ENCODE measurements around the gene OST4.
"Not testable (repeated sequence)": the region's sequence is repeated elsewhere in the genome, so short reads cannot be mapped to it uniquely, and the experiment has no call there.

Gene OST4

GRCh38 chr2:27083410-27084296 is 12.2 kb upstream of the OST4 start:
- DNase-seq = no peak
- intact Hi-C loops (cut with DNase I) = loop anchor here (10.0 kb wide), 1 partner anchor 49 kb away; the partner anchor contains the start of gene TMEM214

- intact Hi-C loops (cut with DNase I) = loop anchor here (10.0 kb wide), 1 partner anchor 48 kb away; the partner anchor contains the start of gene TMEM214
- DNase-seq = no peak
Measured at GRCh38 chr2:27082773-27083409, 11.4 kb upstream of the OST4 start.

GRCh38 chr2:27081984-27082772 is 10.7 kb upstream of the OST4 start:
- intact Hi-C loops (cut with DNase I) = loop anchor here (10.0 kb wide), 1 partner anchor 47 kb away; the partner anchor contains the start of gene TMEM214
- peak in 1 of 42 donors; percentile 18 for DNase-seq

DNA sequence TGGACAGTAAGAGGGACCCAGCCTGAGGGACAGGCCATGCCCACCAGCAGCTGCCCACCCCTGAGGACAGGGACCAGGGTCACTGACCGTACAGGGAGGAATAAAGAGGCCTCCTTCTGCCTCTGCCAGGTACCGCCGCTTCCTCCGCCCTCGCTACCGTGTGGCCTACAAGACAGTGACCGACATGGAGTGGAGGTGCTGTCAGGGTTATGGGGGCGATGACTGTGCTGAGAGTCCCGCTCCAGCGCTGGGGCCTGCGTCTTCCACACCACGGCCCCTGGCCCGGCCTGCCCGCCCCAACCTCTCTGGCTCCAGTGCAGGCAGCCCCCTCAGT is 9.1 kb upstream of the OST4 start:
- intact Hi-C loops (cut with DNase I) = loop anchor here (10.0 kb wide), 1 partner anchor 46 kb away; the partner anchor contains the start of gene TMEM214

GRCh38 chr2:27080140-27080469 is 8.7 kb upstream of the OST4 start:
- intact Hi-C loops (cut with DNase I) = loop anchor here (10.0 kb wide), 1 partner anchor 45 kb away; the partner anchor contains the start of gene TMEM214
- no peak for DNase-seq

More for the DNA sequence above, 9.1 kb upstream of the OST4 start:
- no peak for DNase-seq

DNA sequence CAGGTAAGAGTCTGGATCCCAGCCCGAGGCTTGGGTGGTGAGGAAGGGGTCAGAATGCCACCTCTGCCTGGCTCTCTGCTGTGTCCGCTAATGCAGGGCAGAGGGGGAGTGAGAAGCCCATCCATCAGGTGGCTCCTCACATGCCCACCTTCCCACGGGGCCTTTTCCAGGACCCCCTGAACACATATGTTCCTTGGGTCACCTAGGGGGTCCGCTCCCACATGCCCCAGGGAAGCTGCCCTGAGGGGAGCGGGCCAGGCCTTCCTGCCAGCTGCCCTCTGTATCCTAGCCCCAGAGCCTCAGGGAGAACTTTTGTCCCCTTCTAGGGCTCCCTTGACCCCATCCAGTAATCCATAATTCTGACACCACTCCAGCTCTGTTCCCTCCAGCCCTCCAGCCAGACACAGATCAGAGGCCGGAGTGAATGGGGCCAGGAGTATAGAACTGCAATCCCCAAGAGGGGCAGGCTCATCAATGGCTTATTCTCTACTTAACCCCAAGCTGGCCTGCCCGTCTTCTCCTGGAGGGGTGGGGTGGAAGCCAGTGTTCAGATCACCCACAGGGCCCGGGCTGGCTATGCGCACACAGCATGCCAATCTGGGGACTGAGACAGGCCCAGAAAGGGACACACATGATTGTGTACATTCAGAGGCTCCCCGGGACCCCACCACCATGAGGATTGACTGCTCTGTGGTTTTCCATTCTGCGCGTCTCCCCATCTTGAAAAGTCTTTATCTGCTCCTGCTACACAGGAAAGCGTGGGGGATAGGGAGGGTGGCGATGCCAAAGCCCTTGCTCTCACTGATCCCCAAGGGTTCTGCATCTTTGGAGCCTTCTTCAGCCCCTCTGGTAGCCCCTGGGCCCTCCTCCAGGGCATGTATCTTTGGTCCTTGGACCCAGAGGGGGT is 8.0 kb upstream of the OST4 start:
- DNase-seq = no peak
- intact Hi-C loops (cut with DNase I) = loop anchor here (10.0 kb wide), 1 partner anchor 45 kb away; the partner anchor contains the start of gene TMEM214

- intact Hi-C loops (cut with DNase I) = no loop called here
- peak; percentile 26 to 80 (median 62) for DNase-seq
Measured at GRCh38 chr2:27078267-27079194, 7.1 kb upstream of the OST4 start, which contains the start of gene EMILIN1. TSS of gene EMILIN1 (plus strand) at chr2:27078615. CDS start at chr2:27079066, 451 bp downstream.

DNA sequence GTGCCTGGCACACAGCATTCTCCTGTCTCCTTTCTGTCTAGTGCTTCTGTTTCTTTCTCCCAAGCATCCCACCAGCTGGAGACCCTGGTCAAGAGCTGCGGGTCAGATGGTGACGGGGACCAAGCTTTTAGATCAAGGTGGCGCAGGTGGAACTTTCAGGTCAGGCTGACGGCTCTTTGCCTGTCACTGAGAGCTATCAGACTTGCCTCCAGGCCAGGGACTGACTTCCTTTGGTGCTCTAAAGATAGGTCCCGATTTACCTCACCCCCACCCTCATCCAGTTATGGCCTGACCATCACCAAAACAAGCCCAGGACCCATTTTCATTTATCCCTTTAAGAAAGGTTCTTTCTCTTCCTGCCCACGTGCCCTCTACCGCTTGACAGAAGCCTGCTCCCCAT is 5.8 kb upstream of the OST4 start:
- intact Hi-C loops (cut with DNase I) = no loop called here

GRCh38 chr2:27076323-27076722 is 4.9 kb upstream of the OST4 start:
- intact Hi-C loops (cut with DNase I) = no loop called here

More for the DNA sequence above, 5.8 kb upstream of the OST4 start:
- DNase-seq = peak in 1 of 42 donors; percentile 48

DNA sequence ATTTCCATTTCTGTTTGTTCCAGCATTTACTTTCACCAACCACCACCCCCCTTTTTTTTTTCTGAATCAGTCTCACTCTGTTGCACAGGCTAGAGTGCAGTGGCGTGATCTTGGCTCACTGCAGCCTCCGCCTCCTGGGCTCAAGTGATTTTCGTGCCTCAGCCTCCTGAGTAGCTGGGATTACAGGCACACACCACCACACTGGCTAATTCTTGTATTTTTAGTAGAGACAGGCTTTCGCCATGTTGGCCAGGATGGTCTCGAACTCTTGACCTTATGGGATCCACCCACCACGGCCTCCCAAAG is 4.1 kb upstream of the OST4 start:
- intact Hi-C loops (cut with DNase I); DNase-seq: not testable (repeated sequence)

More at GRCh38 chr2:27076323-27076722, 4.9 kb upstream of the OST4 start:
- no peak for DNase-seq

DNA sequence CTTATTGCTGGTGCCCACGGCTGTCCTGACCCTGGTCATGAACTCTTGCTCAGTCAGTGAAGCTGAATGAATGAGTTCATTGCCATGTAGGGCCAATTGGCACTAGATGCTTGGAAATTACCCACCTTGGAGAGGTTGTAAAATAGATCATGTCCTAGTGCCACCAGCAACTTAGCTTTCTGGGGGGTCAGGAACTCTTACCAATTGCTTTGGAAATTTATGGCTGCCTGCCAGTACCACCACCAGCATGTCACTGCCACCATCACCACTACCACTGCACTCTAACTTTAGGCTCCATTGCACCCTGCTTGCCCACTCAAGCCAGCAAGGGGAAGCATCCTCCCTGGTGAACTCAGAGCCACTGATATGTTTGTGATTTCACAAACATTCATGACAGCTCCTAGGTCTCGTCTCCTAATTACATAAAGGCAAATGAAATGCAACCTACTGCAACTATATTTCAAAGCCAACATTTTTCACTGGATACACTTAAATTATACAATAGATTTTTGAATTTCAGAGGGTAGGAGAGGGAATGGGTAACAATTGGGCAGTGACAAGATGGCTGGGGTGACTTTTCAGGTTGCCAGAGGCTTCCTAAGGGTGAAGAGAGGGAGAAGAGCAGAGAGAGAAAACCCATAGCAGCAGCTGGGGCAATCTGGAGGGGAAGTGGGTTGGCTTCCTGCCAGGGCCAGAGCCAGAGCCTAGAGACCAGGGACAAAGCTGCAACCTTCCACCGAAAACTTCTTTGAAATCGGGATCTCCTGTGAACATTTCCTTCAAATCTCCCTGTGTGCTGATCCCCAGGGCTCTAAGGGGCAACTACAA is 3.5 kb upstream of the OST4 start:
- intact Hi-C loops (cut with DNase I) = no loop called here
- DNase-seq = peak in 10 of 42 donors; percentile 19 to 55 (median 42)

GRCh38 chr2:27073782-27074181 is 2.3 kb upstream of the OST4 start:
- DNase-seq = no peak
- intact Hi-C loops (cut with DNase I) = no loop called here

DNA sequence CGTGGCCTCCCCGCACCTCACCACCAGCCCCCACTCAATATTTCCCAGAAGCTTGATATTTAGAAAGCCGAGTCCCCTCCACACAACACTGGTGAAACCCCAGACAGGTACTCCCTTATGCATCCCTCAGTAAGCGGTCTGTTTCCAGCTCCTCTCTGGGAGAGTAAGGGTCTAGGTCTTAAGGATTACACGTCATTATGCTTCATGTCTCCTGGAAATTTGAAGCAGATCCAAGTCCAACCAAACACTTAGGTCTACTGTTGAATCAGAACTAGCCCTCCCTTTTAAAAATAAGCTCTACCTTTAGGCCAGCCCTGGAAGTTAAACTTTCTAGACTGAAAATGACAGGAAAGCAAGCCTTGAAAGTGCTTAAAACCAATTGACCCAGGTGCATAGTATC is 1.5 kb upstream of the OST4 start:
- intact Hi-C loops (cut with DNase I) = no loop called here
- no peak for DNase-seq

- peak in 26 of 42 donors; percentile 15 to 67 (median 44) for DNase-seq
- intact Hi-C loops (cut with DNase I) = no loop called here
Measured at GRCh38 chr2:27071990-27072830, 756 bp upstream of the OST4 start.

- DNase-seq = no peak
- intact Hi-C loops (cut with DNase I) = no loop called here
Measured at GRCh38 chr2:27070653-27071276, 689 bp downstream of the OST4 start.
